Measurements from ENCODE around the gene AGPAT1. TPM values are rescaled to one million over a fixed set of nuclear protein-coding genes. Genes with fewer than 3 reads are reported as not detected.
"Not testable (repeated sequence)": the region's sequence is repeated elsewhere in the genome, so short reads cannot be mapped to it uniquely, and the experiment has no call there.

Gene AGPAT1
- total RNA-seq, 4 donors from 2014 or later, result 17.6 to 34.0 (median 19.1) TPM

DNA sequence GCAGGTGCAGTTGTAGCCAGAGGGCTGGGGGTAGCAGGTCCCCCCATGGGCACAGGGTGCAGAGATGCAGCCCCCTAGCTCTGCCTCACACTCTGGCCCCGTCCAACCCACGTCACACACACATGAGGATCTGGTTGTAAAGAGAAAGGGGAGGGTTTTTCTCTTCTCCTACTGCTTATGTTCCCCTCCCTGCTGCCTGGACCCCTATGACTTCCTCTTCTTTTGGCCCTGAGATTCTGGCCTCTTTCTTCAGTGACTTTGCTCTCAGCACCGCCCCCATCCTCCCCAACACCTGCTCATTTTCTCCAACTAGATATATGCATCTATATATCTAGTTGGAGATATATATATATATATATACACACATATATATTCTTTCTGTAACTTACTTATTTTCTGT lies 38.2 kb upstream of the AGPAT1 start:
- Histone ChIP-seq H3K27me3 (no peaks in the 10 kb centered on the region), H3K36me3 (no peaks in the 10 kb centered on the region), H3K9me3 (no peaks in the 10 kb centered on the region), H3K4me1 (no peaks in the 10 kb centered on the region), H3K27ac (no peak overlapping the region), H3K4me3 (no peak overlapping the region)
- intact Hi-C loops (cut with DNase I), result no loop called here
- no peak for DNase-seq
- 83 to 96% methylated on average over 2 to 3 of the region's 3 CpGs for WGBS, 2 donors
- no peak for TF ChIP-seq POLR2A (IDR thresholded peaks at IDR 0.05)
- TF ChIP-seq, protein P1, sequence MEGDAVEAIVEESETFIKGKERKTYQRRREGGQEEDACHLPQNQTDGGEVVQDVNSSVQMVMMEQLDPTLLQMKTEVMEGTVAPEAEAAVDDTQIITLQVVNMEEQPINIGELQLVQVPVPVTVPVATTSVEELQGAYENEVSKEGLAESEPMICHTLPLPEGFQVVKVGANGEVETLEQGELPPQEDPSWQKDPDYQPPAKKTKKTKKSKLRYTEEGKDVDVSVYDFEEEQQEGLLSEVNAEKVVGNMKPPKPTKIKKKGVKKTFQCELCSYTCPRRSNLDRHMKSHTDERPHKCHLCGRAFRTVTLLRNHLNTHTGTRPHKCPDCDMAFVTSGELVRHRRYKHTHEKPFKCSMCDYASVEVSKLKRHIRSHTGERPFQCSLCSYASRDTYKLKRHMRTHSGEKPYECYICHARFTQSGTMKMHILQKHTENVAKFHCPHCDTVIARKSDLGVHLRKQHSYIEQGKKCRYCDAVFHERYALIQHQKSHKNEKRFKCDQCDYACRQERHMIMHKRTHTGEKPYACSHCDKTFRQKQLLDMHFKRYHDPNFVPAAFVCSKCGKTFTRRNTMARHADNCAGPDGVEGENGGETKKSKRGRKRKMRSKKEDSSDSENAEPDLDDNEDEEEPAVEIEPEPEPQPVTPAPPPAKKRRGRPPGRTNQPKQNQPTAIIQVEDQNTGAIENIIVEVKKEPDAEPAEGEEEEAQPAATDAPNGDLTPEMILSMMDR (IDR thresholded peaks at IDR 0.05), result no peak

DNA sequence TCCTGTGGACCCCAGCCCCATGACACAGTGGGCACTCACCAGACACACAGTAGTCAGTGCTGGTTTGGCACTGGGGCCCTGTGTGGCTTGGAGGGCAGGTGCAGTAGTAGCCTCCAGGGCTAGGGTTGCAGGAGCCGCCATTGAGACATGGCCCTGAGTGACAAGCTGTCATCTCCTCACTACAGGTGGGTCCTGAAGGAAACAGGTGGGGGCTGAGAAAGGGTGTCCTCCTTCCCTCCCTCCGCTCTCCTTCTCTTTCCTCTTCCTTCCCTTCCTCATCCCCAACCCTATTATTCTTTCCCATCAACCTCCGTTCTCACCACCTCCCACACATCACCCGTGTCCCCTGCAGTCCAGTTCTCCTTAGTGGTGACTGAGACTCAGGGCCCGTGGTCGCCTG lies 37.8 kb upstream of the AGPAT1 start:
- no peaks in the 10 kb centered on the region for H3K9me3 ChIP-seq
- H3K27ac ChIP-seq, result no peak overlapping the region
- TF ChIP-seq POLR2A (IDR thresholded peaks at IDR 0.05), result no peak
- TF ChIP-seq, protein P1 (IDR thresholded peaks at IDR 0.05), result no peak
- 83 to 84% methylated on average over 6 of the region's 6 CpGs for WGBS, 2 donors
- H3K27me3 ChIP-seq, result no peaks in the 10 kb centered on the region
- no peaks in the 10 kb centered on the region for H3K36me3 ChIP-seq
- H3K4me1 ChIP-seq, result no peaks in the 10 kb centered on the region
- DNase-seq, result no peak
- H3K4me3 ChIP-seq, result no peak overlapping the region
- intact Hi-C loops (cut with DNase I), result no loop called here

DNA sequence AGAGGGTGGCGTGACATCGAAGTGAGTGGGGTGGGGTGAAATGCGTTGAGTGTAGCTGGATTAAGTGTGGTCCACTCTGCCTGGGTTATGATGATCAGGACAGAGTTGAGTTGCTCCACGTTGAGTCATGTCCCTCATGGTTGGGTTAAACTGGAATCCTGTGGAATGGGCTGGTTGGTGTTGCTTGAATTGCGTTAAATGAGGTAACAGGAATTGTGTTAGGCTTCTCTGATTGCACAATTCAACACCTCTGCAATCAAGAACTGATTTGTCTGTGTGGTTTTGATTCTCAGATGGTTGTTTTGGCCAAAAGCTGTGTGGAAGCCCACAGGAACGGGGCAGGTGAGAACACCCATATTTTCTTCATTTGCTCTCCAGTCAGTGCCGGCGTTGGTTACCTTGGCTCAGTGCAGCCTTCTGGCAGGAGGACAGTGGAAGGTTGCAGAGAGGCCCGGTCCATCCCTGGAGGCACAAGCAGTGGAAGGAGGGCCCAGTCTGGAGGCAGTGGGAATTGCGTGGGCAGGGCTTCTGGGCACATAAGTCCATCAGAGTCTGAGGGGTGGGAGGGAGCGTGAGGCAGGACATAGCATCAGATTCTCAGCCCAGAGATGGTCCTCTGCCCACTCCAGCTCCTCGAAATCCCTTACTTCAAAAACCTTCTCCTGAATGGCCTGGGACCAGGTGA lies 36.3 kb upstream of the AGPAT1 start:
- DNase-seq, result no peak
- H3K27ac ChIP-seq, result no peak overlapping the region
- WGBS, 2 donors, result 72 to 74% methylated on average over 9 to 11 of the region's 12 CpGs
- intact Hi-C loops (cut with DNase I), result no loop called here
- H3K9me3 ChIP-seq, result no peaks in the 10 kb centered on the region
- no peak for TF ChIP-seq POLR2A (IDR thresholded peaks at IDR 0.05)
- TF ChIP-seq, protein P1 (IDR thresholded peaks at IDR 0.05), result no peak
- H3K4me3 ChIP-seq, result no peak overlapping the region
- no peaks in the 10 kb centered on the region for H3K36me3 ChIP-seq
- no peaks in the 10 kb centered on the region for H3K27me3 ChIP-seq
- H3K4me1 ChIP-seq, result no peaks in the 10 kb centered on the region

DNA sequence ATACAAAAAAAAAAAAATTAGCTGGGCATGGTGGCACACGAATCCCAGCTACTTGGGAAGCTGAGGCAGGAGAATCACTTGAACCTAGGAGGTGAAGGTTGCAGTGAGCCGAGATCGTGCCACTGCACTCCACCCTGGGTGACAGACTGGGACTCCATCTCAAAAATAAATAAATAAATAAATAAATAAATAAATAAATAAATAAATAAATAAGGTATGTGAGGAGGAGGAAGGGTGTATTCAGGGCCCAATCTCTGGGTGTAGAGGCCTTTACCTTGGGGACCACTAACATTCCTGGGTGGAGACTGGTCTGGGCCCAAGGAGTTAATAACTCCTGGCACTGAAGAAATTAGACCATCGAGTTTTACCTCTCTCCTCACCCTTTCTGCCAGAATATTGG lies 35.5 kb upstream of the AGPAT1 start:
- H3K4me1 ChIP-seq; H3K4me3 ChIP-seq; intact Hi-C loops (cut with DNase I); H3K27me3 ChIP-seq; H3K9me3 ChIP-seq; H3K36me3 ChIP-seq; DNase-seq; H3K27ac ChIP-seq: not testable (repeated sequence)
- 77 to 88% methylated on average over 4 of the region's 4 CpGs for WGBS, 2 donors

DNA sequence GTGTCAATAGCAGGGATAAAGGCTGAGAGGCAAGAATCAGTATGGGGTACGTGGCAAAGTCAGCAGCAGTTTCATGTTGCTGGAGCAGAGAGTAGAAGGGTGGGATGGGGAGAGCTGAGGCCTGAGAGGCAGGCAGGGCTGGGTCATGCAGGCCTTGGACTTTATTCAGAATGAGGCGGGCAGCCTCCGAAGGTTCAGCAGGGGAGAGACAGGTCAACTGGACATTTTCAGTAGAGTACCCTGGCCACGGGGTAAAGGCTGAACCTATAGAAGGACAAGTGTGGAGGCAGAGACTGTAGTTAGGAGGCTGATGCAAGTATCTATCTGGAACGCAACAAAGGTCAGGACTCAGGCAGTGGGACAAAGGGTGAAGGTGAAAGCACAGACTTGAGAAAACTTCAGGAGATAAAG lies 34.3 kb upstream of the AGPAT1 start:
- TF ChIP-seq POLR2A (IDR thresholded peaks at IDR 0.05), result no peak
- TF ChIP-seq, protein P1 (IDR thresholded peaks at IDR 0.05), result no peak
- no peak for DNase-seq
- H3K4me1 ChIP-seq, result no peaks in the 10 kb centered on the region
- intact Hi-C loops (cut with DNase I), result no loop called here
- no peaks in the 10 kb centered on the region for H3K27me3 ChIP-seq
- H3K36me3 ChIP-seq, result no peaks in the 10 kb centered on the region
- WGBS, 2 donors, result 92 to 96% methylated on average over 4 to 5 of the region's 5 CpGs
- H3K9me3 ChIP-seq, result no peaks in the 10 kb centered on the region
- no peak overlapping the region for H3K27ac ChIP-seq
- H3K4me3 ChIP-seq, result no peak overlapping the region

DNA sequence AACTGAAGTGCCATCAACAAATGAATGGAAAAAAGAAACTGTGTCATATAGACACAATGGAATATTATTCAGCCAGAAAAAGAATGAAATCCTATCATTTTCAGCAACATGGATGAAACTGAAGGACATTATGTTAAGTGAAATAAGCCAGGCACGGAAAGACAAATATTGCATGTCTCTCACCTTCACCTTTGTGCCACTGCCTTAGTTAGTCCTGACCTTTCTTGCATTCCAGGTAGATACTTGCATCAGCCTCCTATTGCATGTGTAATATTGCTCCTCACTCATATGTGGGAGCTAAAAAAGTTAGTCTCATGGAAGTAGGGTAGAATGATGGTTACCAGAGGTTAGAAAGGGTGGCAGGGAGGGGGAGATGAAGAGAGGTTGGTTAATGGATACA lies 33.1 kb upstream of the AGPAT1 start:
- Histone ChIP-seq H3K4me3 (no peak overlapping the region), H3K36me3 (peaks cover 0 to 2% (median 0%) of the 10 kb centered on the region in 3 donors), H3K9me3 (no peaks in the 10 kb centered on the region), H3K27ac (no peak overlapping the region), H3K4me1 (no peaks in the 10 kb centered on the region), H3K27me3 (no peaks in the 10 kb centered on the region)
- 91 to 96% methylated on average over 1 of the region's 1 CpG for WGBS, 2 donors
- DNase-seq, result no peak
- intact Hi-C loops (cut with DNase I), result no loop called here
- TF ChIP-seq, protein P1 (IDR thresholded peaks at IDR 0.05), result no peak
- TF ChIP-seq POLR2A (IDR thresholded peaks at IDR 0.05), result no peak

All from esophagus squamous epithelium (tissue), 5 donors.